ENCODE data around the gene PDZD11.

DNA sequence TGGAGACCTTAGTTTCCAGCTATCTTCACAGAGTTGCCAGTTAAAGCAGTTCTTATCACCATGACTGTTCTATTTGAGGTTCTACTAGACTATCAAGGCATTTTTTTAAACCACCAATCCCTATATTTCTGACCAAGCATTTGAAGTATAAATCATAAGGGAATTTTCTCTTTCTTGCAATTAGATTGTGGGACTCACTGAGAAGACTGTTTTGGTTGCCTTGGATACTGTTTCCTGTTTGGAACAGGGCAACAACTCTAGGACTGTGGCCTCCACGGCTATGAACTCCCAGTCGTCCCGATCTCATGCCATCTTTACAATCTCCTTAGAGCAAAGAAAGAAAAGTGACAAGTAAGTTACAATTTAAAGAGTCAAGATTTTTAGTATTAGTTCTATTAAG lies 12.0 kb upstream of the PDZD11 start:
- TF ChIP-seq TCF7L2 (IDR thresholded peaks at IDR 0.05; ENCODE audit: borderline replicate concordance, extremely low read depth, insufficient read depth, insufficient read length) = no peak
- TF ChIP-seq, protein P1, sequence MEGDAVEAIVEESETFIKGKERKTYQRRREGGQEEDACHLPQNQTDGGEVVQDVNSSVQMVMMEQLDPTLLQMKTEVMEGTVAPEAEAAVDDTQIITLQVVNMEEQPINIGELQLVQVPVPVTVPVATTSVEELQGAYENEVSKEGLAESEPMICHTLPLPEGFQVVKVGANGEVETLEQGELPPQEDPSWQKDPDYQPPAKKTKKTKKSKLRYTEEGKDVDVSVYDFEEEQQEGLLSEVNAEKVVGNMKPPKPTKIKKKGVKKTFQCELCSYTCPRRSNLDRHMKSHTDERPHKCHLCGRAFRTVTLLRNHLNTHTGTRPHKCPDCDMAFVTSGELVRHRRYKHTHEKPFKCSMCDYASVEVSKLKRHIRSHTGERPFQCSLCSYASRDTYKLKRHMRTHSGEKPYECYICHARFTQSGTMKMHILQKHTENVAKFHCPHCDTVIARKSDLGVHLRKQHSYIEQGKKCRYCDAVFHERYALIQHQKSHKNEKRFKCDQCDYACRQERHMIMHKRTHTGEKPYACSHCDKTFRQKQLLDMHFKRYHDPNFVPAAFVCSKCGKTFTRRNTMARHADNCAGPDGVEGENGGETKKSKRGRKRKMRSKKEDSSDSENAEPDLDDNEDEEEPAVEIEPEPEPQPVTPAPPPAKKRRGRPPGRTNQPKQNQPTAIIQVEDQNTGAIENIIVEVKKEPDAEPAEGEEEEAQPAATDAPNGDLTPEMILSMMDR (IDR thresholded peaks at IDR 0.05 in 2 of 3, conservative IDR thresholded peaks at IDR 0.05 in 1 of 3; ENCODE audit: borderline replicate concordance in 1 of 3, insufficient read depth in 1 of 3, low read depth in 2 of 3, low read length in 2 of 3) = no peak
- TF ChIP-seq, protein P2, sequence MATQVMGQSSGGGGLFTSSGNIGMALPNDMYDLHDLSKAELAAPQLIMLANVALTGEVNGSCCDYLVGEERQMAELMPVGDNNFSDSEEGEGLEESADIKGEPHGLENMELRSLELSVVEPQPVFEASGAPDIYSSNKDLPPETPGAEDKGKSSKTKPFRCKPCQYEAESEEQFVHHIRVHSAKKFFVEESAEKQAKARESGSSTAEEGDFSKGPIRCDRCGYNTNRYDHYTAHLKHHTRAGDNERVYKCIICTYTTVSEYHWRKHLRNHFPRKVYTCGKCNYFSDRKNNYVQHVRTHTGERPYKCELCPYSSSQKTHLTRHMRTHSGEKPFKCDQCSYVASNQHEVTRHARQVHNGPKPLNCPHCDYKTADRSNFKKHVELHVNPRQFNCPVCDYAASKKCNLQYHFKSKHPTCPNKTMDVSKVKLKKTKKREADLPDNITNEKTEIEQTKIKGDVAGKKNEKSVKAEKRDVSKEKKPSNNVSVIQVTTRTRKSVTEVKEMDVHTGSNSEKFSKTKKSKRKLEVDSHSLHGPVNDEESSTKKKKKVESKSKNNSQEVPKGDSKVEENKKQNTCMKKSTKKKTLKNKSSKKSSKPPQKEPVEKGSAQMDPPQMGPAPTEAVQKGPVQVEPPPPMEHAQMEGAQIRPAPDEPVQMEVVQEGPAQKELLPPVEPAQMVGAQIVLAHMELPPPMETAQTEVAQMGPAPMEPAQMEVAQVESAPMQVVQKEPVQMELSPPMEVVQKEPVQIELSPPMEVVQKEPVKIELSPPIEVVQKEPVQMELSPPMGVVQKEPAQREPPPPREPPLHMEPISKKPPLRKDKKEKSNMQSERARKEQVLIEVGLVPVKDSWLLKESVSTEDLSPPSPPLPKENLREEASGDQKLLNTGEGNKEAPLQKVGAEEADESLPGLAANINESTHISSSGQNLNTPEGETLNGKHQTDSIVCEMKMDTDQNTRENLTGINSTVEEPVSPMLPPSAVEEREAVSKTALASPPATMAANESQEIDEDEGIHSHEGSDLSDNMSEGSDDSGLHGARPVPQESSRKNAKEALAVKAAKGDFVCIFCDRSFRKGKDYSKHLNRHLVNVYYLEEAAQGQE (IDR thresholded peaks at IDR 0.05; ENCODE audit: low read depth) = no peak
- TF ChIP-seq EZH2phosphoT487 (IDR thresholded peaks at IDR 0.05; ENCODE audit: borderline replicate concordance) = no peak
- no peak for TF ChIP-seq EZH2 (IDR thresholded peaks at IDR 0.05)
- TF ChIP-seq POLR2A (IDR thresholded peaks at IDR 0.05; ENCODE audit: borderline replicate concordance, extremely low read depth, insufficient read depth, insufficient read length) = no peak
- no peak for TF ChIP-seq ZNF274 (IDR thresholded peaks at IDR 0.05; ENCODE audit: low read depth, low read length)
- TF ChIP-seq POLR2AphosphoS5 (IDR thresholded peaks at IDR 0.05; ENCODE audit: low read depth, low read length) = no peak
- no peak for TF ChIP-seq JUND (IDR thresholded peaks at IDR 0.05)
- TF ChIP-seq, protein P3, sequence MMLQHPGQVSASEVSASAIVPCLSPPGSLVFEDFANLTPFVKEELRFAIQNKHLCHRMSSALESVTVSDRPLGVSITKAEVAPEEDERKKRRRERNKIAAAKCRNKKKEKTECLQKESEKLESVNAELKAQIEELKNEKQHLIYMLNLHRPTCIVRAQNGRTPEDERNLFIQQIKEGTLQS (IDR thresholded peaks at IDR 0.05) = no peak

Measured in HCT116 (cell line).